H1 (cell line): Measurements from ENCODE around the gene SNX6. TPM values are rescaled to one million over a fixed set of nuclear protein-coding genes. Genes with fewer than 3 reads are reported as not detected.

Source experiments
- CTCF ChIA-PET: fragments of 300-600 bp; sonication (Branson Sonifier 250); formaldehyde crosslinking; loops from one replicate; lab custom pipeline; 2021; ENCODE audit not compliant: partially characterized antibody; lab: Charles Lee
- POLR2A ChIA-PET: fragments of 300-600 bp; sonication (Branson Sonifier 250); formaldehyde crosslinking; loops from one replicate; lab custom pipeline; 2021; ENCODE audit warnings: inconsistent platforms; ENCODE audit not compliant: partially characterized antibody; lab: Charles Lee
- DNase-seq, 2 experiments: peaks; one replicate each; pipeline versions ENCODE4 v3.0.0 to v3.0.0-alpha.2; 2010 to 2022; ENCODE audit warnings: low spot score in 2 of 2, low read depth in 1 of 2, mixed read lengths in 1 of 2
- FAIRE-seq: peaks from 2 replicates; lab custom pipeline; 2011; peaks lifted over from hg19 to GRCh38; lab: Jason Lieb, UNC
- H2AFZ ChIP-seq: 2 replicates; pipeline ENCODE4 v1.8.1; 2012; ENCODE audit warnings: low read length, inconsistent platforms
- H2AK5ac ChIP-seq: 2 replicates; pipeline ENCODE4 v1.6.1; 2013; ENCODE audit warnings: low read depth, low read length
- H2BK120ac ChIP-seq: replicated peaks from 2 replicates; pipeline ENCODE3; 2013; ENCODE audit warnings: low read depth, low read length, inconsistent platforms
- H2BK12ac ChIP-seq: 2 replicates; pipeline ENCODE4 v1.6.1; 2013; ENCODE audit warnings: low read depth, low read length
- H2BK15ac ChIP-seq: 2 replicates; pipeline ENCODE4 v1.6.1; 2013; ENCODE audit warnings: low read length
- H2BK20ac ChIP-seq: 2 replicates; pipeline ENCODE4 v1.6.1; 2013; ENCODE audit warnings: low read length
- H2BK5ac ChIP-seq: 2 replicates; pipeline ENCODE4 v1.6.1; 2013; ENCODE audit warnings: low read depth, low read length
- H3K14ac ChIP-seq: 2 replicates; pipeline ENCODE4 v1.6.1; 2013; ENCODE audit warnings: inconsistent platforms; ENCODE audit not compliant: insufficient read length
- H3K18ac ChIP-seq: 2 replicates; pipeline ENCODE4 v1.6.1; 2013; ENCODE audit warnings: low read length; ENCODE audit errors: extremely low read depth
- H3K23ac ChIP-seq: 2 replicates; pipeline ENCODE4 v1.6.1; 2013; ENCODE audit warnings: inconsistent platforms; ENCODE audit not compliant: insufficient read length
- H3K23me2 ChIP-seq: 2 replicates; pipeline ENCODE4 v1.6.1; 2013; ENCODE audit warnings: low read depth, low read length
- H3K27ac ChIP-seq: 2 replicates; pipeline ENCODE4 v1.6.1; 2011; ENCODE audit warnings: low read depth, low read length, inconsistent platforms
- H3K27me3 ChIP-seq, 4 experiments: replicated peaks in 1 of 4; 1 replicate in 1 of 4; 2 replicates in 3 of 4; pipeline versions ENCODE4 v1.6.1 to v1.8.1; 2011 to 2013; ENCODE audit warnings: low read length in 3 of 4, mild to moderate bottlenecking in 3 of 4, inconsistent platforms in 2 of 4, mixed read lengths in 2 of 4, moderate library complexity in 1 of 4; ENCODE audit not compliant: control insufficient read depth in 3 of 4, insufficient read depth in 3 of 4; ENCODE audit errors: extremely low read depth in 1 of 4
- H3K36me3 ChIP-seq, 4 experiments: 2 replicates each; pipeline versions ENCODE4 v1.6.1 to v1.8.1; 2011 to 2013; ENCODE audit warnings: mild to moderate bottlenecking in 4 of 4, low read length in 3 of 4, moderate library complexity in 2 of 4, control low read depth in 1 of 4, inconsistent platforms in 1 of 4; ENCODE audit not compliant: insufficient read depth in 4 of 4, control insufficient read depth in 2 of 4
- H3K4ac ChIP-seq: replicated peaks from 2 replicates; pipeline ENCODE3; 2013; ENCODE audit warnings: low read length, low read depth, mixed read lengths, inconsistent platforms; ENCODE audit not compliant: insufficient read length
- H3K4me1 ChIP-seq, 4 experiments: replicated peaks in 1 of 4; 1 replicate in 1 of 4; 2 replicates in 3 of 4; pipeline versions ENCODE4 v1.6.1 to v1.8.1; 2011 to 2013; ENCODE audit warnings: low read length in 3 of 4, inconsistent platforms in 2 of 4, mixed read lengths in 1 of 4; ENCODE audit not compliant: insufficient read depth in 4 of 4, control insufficient read depth in 3 of 4
- H3K4me2 ChIP-seq, 2 experiments: 2 replicates each; pipeline versions ENCODE4 v1.6.1 to v1.8.1; 2011 to 2013; ENCODE audit warnings: low read depth in 2 of 2, low read length in 2 of 2, control low read depth in 1 of 2, inconsistent platforms in 1 of 2, mild to moderate bottlenecking in 1 of 2; ENCODE audit not compliant: insufficient read depth in 1 of 2
- H3K4me3 ChIP-seq, 4 experiments: fragments of 200-600, 300-600 bp in 1 of 4; sonication (generic), shearing (Covaris generic), sonication (Bioruptor Twin) in 1 of 4; 2 replicates each; pipeline versions ENCODE4 v1.5.1 to v1.8.1; 2011 to 2016; ENCODE audit warnings: low read length in 4 of 4, low read depth in 3 of 4, control low read depth in 2 of 4, inconsistent platforms in 2 of 4, mild to moderate bottlenecking in 2 of 4, mixed read lengths in 1 of 4, moderate library complexity in 1 of 4; ENCODE audit not compliant: insufficient read depth in 2 of 4; ENCODE audit errors: extremely low read depth in 1 of 4
- H3K56ac ChIP-seq: replicated peaks from 2 replicates; pipeline ENCODE3; 2013; ENCODE audit warnings: low read depth, mild to moderate bottlenecking, mixed read lengths, low read length, inconsistent platforms; ENCODE audit not compliant: insufficient read length
- H3K79me1 ChIP-seq: 2 replicates; pipeline ENCODE4 v1.6.1; 2013; ENCODE audit warnings: low read depth, low read length, control low read depth
- H3K79me2 ChIP-seq, 2 experiments: 2 replicates each; pipeline versions ENCODE4 v1.6.1 to v1.8.1; 2012 to 2013; ENCODE audit warnings: low read length in 2 of 2, mild to moderate bottlenecking in 2 of 2, inconsistent platforms in 1 of 2; ENCODE audit not compliant: insufficient read depth in 2 of 2, control insufficient read depth in 1 of 2
- H3K9ac ChIP-seq, 4 experiments: replicated peaks in 1 of 4; 1 replicate in 1 of 4; 2 replicates in 3 of 4; pipeline versions ENCODE4 v1.6.1 to v1.8.1; 2011 to 2013; ENCODE audit warnings: low read depth in 3 of 4, low read length in 3 of 4, control low read depth in 2 of 4, mild to moderate bottlenecking in 2 of 4, moderate library complexity in 2 of 4, inconsistent platforms in 1 of 4; ENCODE audit errors: extremely low read depth in 1 of 4
- H3K9me3 ChIP-seq, 2 experiments: 2 replicates each; pipeline versions ENCODE4 v1.6.1 to v1.8.1; 2012 to 2013; ENCODE audit warnings: mild to moderate bottlenecking in 2 of 2, moderate library complexity in 2 of 2, control low read depth in 1 of 2, inconsistent platforms in 1 of 2, low read depth in 1 of 2, low read length in 1 of 2, mixed read lengths in 1 of 2; ENCODE audit not compliant: insufficient read depth in 2 of 2
- H4K20me1 ChIP-seq, 2 experiments: replicated peaks in 1 of 2; 2 replicates each; pipeline versions ENCODE3 to v1.8.1; 2011 to 2013; ENCODE audit warnings: inconsistent platforms in 2 of 2, low read length in 2 of 2, mild to moderate bottlenecking in 1 of 2; ENCODE audit not compliant: insufficient read depth in 2 of 2, control insufficient read depth in 1 of 2
- H4K5ac ChIP-seq: 2 replicates; pipeline ENCODE4 v1.6.1; 2013; ENCODE audit warnings: low read length, low read depth, mixed read lengths, inconsistent platforms; ENCODE audit not compliant: insufficient read length
- H4K8ac ChIP-seq: 2 replicates; pipeline ENCODE4 v1.8.0; 2013; ENCODE audit warnings: mild to moderate bottlenecking, moderate library complexity, low read length, inconsistent platforms; ENCODE audit not compliant: insufficient read depth; ENCODE audit errors: extremely low read depth
- H4K91ac ChIP-seq: replicated peaks from 2 replicates; pipeline ENCODE3; 2013; ENCODE audit warnings: low read length, mixed read lengths, inconsistent platforms; ENCODE audit not compliant: insufficient read length
- CBX5 ChIP-seq: fragments of 300-800, 300-1000 bp; sonication (generic); IDR thresholded peaks from 2 replicates; pipeline ENCODE4 v1.7.1; 2016; ENCODE audit warnings: antibody characterized with exemption, low read length, low read depth
- CREB1 ChIP-seq: IDR thresholded peaks from 2 replicates; pipeline ENCODE4 v1.6.1; 2012; ENCODE audit warnings: inconsistent platforms
- EP300 ChIP-seq, 2 experiments: IDR thresholded peaks; 1 replicate in 1 of 2; 2 replicates in 1 of 2; pipeline ENCODE4 v1.6.1; 2011 to 2012; ENCODE audit warnings: low read depth in 2 of 2, low read length in 2 of 2, mild to moderate bottlenecking in 2 of 2, borderline replicate concordance in 1 of 2, inconsistent platforms in 1 of 2, moderate library complexity in 1 of 2
- EZH2 ChIP-seq: fragments of 200-600 bp; sonication (generic); IDR thresholded peaks from 2 replicates; pipeline ENCODE4 v1.7.1; 2012; ENCODE audit warnings: low read depth, mild to moderate bottlenecking, moderate library complexity, low read length, inconsistent platforms; ENCODE audit not compliant: severe bottlenecking
- GTF2F1 ChIP-seq: IDR thresholded peaks from 2 replicates; pipeline ENCODE4 v1.6.1; 2012; ENCODE audit warnings: low read depth, low read length, improper control_type of control experiment, borderline replicate concordance
- HDAC6 ChIP-seq: IDR thresholded peaks from one replicate; pipeline ENCODE4 v1.7.1; 2012; ENCODE audit warnings: low read depth, mild to moderate bottlenecking, inconsistent platforms, low read length, moderate library complexity
- KDM1A ChIP-seq: fragments of 200-600, 300-600 bp; sonication (generic); IDR thresholded peaks from 2 replicates; pipeline ENCODE4 v1.7.1; 2016; ENCODE audit warnings: mild to moderate bottlenecking, low read length, borderline replicate concordance
- PHF8 ChIP-seq: fragments of 200-600 bp; sonication (generic); conservative IDR thresholded peaks from 2 replicates; pipeline ENCODE4 v1.7.1; 2012; ENCODE audit warnings: low read depth, mild to moderate bottlenecking, inconsistent platforms, low read length, moderate library complexity
- POU5F1 ChIP-seq: IDR thresholded peaks from 2 replicates; pipeline ENCODE4 v1.6.1; 2011; ENCODE audit warnings: low read depth, mild to moderate bottlenecking, low read length, moderate library complexity
- SIX5 ChIP-seq: IDR thresholded peaks from 2 replicates; pipeline ENCODE4 v1.6.1; 2011; ENCODE audit warnings: mild to moderate bottlenecking, low read depth, low read length
- SUZ12 ChIP-seq: fragments of 200-600 bp; sonication (generic); IDR thresholded peaks from 2 replicates; pipeline ENCODE4 v1.6.1; 2012; ENCODE audit warnings: mild to moderate bottlenecking, inconsistent platforms, low read length, moderate library complexity, mixed read lengths
- YY1 ChIP-seq: IDR thresholded peaks from 2 replicates; pipeline ENCODE4 v1.6.1; 2011; ENCODE audit warnings: low read depth, mild to moderate bottlenecking, low read length
- WGBS, 2 experiments: shearing (Covaris generic) in 1 of 2; methylation state at CpG; one replicate each; pipeline versions ENCODE4 v1.1.6 to v1.1.7; 2013 to 2015; ENCODE audit warnings: low lambda C conversion rate in 2 of 2, mixed read lengths in 2 of 2, inconsistent platforms in 1 of 2, low coverage in 1 of 2, missing lambda C conversion rate in 1 of 2; ENCODE audit not compliant: insufficient replicate concordance in 2 of 2, insufficient coverage in 1 of 2, insufficient read length in 1 of 2; ENCODE audit errors: extremely low coverage in 1 of 2, missing lambda C conversion rate in 1 of 2; 5-methylcytosine and 5-hydroxymethylcytosine counted together
- polyA plus RNA-seq, 7 experiments: library from polyadenylated mRNA; depleted of rRNA in 3 of 7; stranded (reverse) in 5 of 7; unstranded in 2 of 7; fragments of >200 nt in 5 of 7; fragments of 200-250 nt in 2 of 7; gene quantifications; 1 replicate in 5 of 7; 2 replicates in 1 of 7; 4 replicates in 1 of 7; pipeline versions ENCODE4 v1.2.1 to v1.2.3, GENCODE V29; 2011 to 2013; ENCODE audit warnings: missing spikeins in 2 of 7, mixed read lengths in 2 of 7
- total RNA-seq: library from RNA; stranded (reverse); fragmentation: NEBNext Ultra II Directional; extraction: Animal tissue kit (Norgen Biotek cat#: 25700); gene quantifications from 2 replicates; pipeline ENCODE4 v1.2.1, GENCODE V29; 2021
- TF ChIP-seq, protein P1 (sequence below): IDR thresholded peaks from 2 replicates; pipeline ENCODE4 v1.6.1; 2012; ENCODE audit warnings: inconsistent platforms

Gene SNX6
- total and polyA plus RNA-seq, 2 of the 8 experiments (the other 6 are each of a cell fraction or from before 2014, with no cell fraction given): 53.4 to 71.1 TPM

DNA sequence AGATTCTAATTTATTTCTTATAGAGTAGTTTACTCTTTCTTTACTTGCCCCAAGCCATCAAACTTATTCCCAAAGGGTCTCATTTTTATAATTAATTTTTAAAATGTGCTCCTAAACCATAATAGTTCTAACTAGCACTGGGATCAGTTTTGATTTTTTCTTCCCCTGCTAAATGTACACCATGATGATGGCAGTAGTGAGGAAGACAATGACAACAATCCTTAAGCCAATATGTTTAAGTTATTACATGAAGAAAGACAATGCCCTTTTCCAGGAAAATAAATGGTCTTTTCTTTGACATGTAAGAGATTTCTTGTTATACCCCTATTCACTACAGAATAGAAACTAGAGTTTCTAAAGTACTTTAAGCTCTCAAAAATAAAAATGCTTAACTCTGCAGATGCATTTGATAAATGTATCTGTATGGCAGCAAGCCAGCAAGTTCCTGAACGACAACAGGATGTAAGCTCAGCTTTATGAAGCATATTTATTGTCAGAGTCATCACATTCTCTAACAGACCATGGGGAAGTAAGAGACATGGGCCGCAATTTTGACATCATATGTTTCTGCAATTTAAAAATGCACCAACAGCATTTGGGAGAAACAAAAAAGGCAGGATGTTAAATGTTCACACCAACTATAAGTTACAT is 36.0 kb upstream of the SNX6 start:
- Histone ChIP-seq H4K8ac (no peak overlapping the region), H4K20me1 (no peaks in the 10 kb centered on the region), H3K4me3 (no peak overlapping the region), H2BK120ac (no peak overlapping the region), H3K36me3 (no peaks in the 10 kb centered on the region), H4K5ac (no peak overlapping the region), H3K18ac (no peak overlapping the region), H3K23ac (no peak overlapping the region), H3K79me1 (no peaks in the 10 kb centered on the region; the same call in 1 of the 2 replicates), H2BK12ac (no peak overlapping the region), H2AFZ (no peak overlapping the region), H3K27me3 (no peaks in the 10 kb centered on the region), H3K79me2 (no peaks in the 10 kb centered on the region), H3K56ac (no peak overlapping the region), H4K91ac (no peak overlapping the region), H3K4me2 (no peak overlapping the region), H3K9me3 (no peaks in the 10 kb centered on the region), H2BK5ac (no peak overlapping the region), H3K14ac (no peak overlapping the region), H2AK5ac (no peak overlapping the region), H2BK15ac (no peak overlapping the region), H3K9ac (no peak overlapping the region), H3K4ac (no peak overlapping the region), H3K4me1 (no peaks in the 10 kb centered on the region), H3K23me2 (no peaks in the 10 kb centered on the region), H2BK20ac (no peak overlapping the region), H3K27ac (no peak overlapping the region)
- POLR2A ChIA-PET: interaction anchor here (1.8 kb wide), 1 partner anchor 27 kb away, joined by 5 read pairs; no protein-coding TSS in a partner anchor
- no peak for DNase-seq
- WGBS, 2 experiments: 87% methylated on average over 2 of the region's 2 CpGs; no CpG with 5 or more reads in 1 of the 2 experiments
- CTCF ChIA-PET: no interaction called here
- FAIRE-seq: no peak
- no peak for TF ChIP-seq SIX5
- no peak for TF ChIP-seq EZH2
- TF ChIP-seq GTF2F1: no peak
- TF ChIP-seq KDM1A: no peak
- TF ChIP-seq, protein P1, sequence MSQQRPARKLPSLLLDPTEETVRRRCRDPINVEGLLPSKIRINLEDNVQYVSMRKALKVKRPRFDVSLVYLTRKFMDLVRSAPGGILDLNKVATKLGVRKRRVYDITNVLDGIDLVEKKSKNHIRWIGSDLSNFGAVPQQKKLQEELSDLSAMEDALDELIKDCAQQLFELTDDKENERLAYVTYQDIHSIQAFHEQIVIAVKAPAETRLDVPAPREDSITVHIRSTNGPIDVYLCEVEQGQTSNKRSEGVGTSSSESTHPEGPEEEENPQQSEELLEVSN: no peak
- TF ChIP-seq SUZ12: no peak
- TF ChIP-seq CBX5: no peak
- no peak for TF ChIP-seq POU5F1
- no peak for TF ChIP-seq PHF8
- TF ChIP-seq HDAC6: no peak
- TF ChIP-seq CREB1: no peak
- TF ChIP-seq YY1: no peak
- TF ChIP-seq EP300 (IDR thresholded peaks at IDR 0.05; ENCODE audit: borderline replicate concordance in 1 of 2, low read depth in 2 of 2, low read length in 2 of 2): no peak
